HepG2 (cell line): ENCODE measurements around the gene OPRL1. TPM values are rescaled to one million over a fixed set of nuclear protein-coding genes. Genes with fewer than 3 reads are reported as not detected.
A peak's percentile ranks its signal among the peaks of the same experiment; 100 is the strongest.

Experiments
- ATF7 ChIP-seq, 2 experiments: fragments of 450-650 bp in 1 of 2; sonication (generic) in 1 of 2; formaldehyde crosslinking in 1 of 2; IDR thresholded peaks; 2 replicates each; pipeline versions ENCODE4 v1.4.0 to v1.6.1; 2016 to 2020; ENCODE audit warnings: antibody characterized with exemption in 1 of 2, mild to moderate bottlenecking in 1 of 2, missing genetic modification reagents in 1 of 2
- GTF2F1 ChIP-seq: fragments of 150-350 bp; IDR thresholded peaks from 2 replicates; pipeline ENCODE4 v1.6.1; 2014; ENCODE audit warnings: low read length
- RERE ChIP-seq: IDR thresholded peaks from 2 replicates; pipeline ENCODE4 v1.6.1; 2016; ENCODE audit warnings: low read depth, missing genetic modification reagents, missing compliant biosample characterization
- SMARCC2 ChIP-seq: fragments of 450-650 bp; IDR thresholded peaks from 2 replicates; pipeline ENCODE4 v1.6.1; 2017; ENCODE audit warnings: antibody characterized with exemption, mild to moderate bottlenecking
- STAT5B ChIP-seq: sonication (generic); formaldehyde crosslinking; IDR thresholded peaks from 2 replicates; pipeline ENCODE4 v1.4.0; 2020; ENCODE audit warnings: missing genetic modification reagents
- TCF12 ChIP-seq, 2 experiments: fragments of 450-650 bp in 1 of 2; sonication (generic) in 1 of 2; formaldehyde crosslinking in 1 of 2; IDR thresholded peaks; 2 replicates each; pipeline versions ENCODE4 v1.6.1 to v1.8.0; 2017 to 2022; ENCODE audit warnings: antibody characterized with exemption in 1 of 2, mild to moderate bottlenecking in 1 of 2, missing genetic modification reagents in 1 of 2, moderate library complexity in 1 of 2
- ZFAT ChIP-seq: sonication (generic); formaldehyde crosslinking; conservative IDR thresholded peaks from 2 replicates; pipeline ENCODE4 v1.8.1; 2023; ENCODE audit warnings: missing genetic modification reagents, inconsistent platforms
- ZNF407 ChIP-seq: sonication (generic); formaldehyde crosslinking; IDR thresholded peaks from one replicate; pipeline ENCODE4 v1.5.1; 2020; ENCODE audit warnings: mild to moderate bottlenecking, missing genetic modification reagents; ENCODE audit errors: not compliant biosample characterization
- ZNF572 ChIP-seq: sonication (generic); formaldehyde crosslinking; IDR thresholded peaks from 2 replicates; pipeline ENCODE4 v1.5.1; 2020; ENCODE audit warnings: mild to moderate bottlenecking, missing genetic modification reagents
- ZNF746 ChIP-seq: sonication (generic); formaldehyde crosslinking; IDR thresholded peaks from 2 replicates; pipeline ENCODE4 v1.8.0; 2022; ENCODE audit warnings: mild to moderate bottlenecking, missing genetic modification reagents
- ZSCAN20 ChIP-seq: sonication (generic); formaldehyde crosslinking; IDR thresholded peaks from 2 replicates; pipeline ENCODE4 v1.4.0; 2020; ENCODE audit warnings: missing genetic modification reagents, mild to moderate bottlenecking, borderline replicate concordance
- polyA plus RNA-seq, 8 experiments: library from polyadenylated mRNA; depleted of rRNA in 3 of 8; stranded (reverse) in 7 of 8; unstranded in 1 of 8; fragments of >200 nt; fragmentation: Illumina TruSeq in 4 of 8; extraction: Trizol in 4 of 8; gene quantifications; 2 replicates each; pipeline versions ENCODE4 v1.2.1 to v1.2.3, GENCODE V29; 2011 to 2016; ENCODE audit warnings: low read depth in 4 of 8, missing spikeins in 1 of 8, mixed read lengths in 1 of 8; ENCODE audit not compliant: insufficient read depth in 1 of 8
- total RNA-seq, 5 experiments: library from RNA; depleted of rRNA; stranded (reverse); fragments of >200 nt; fragmentation: Illumina TruSeq; extraction: Trizol; gene quantifications; 2 replicates each; pipeline ENCODE4 v1.2.3, GENCODE V29; 2016; ENCODE audit warnings: low read depth in 1 of 5
- TF ChIP-seq, protein P1 (sequence below): sonication (generic); formaldehyde crosslinking; IDR thresholded peaks from 2 replicates; pipeline ENCODE4 v1.5.1; 2020; ENCODE audit warnings: missing genetic modification reagents, mild to moderate bottlenecking, borderline replicate concordance

Gene OPRL1
- total and polyA plus RNA-seq, 2 of the 13 experiments (the other 11 are each of a cell fraction or from before 2014, with no cell fraction given) = 0.35 to 0.71 TPM

DNA sequence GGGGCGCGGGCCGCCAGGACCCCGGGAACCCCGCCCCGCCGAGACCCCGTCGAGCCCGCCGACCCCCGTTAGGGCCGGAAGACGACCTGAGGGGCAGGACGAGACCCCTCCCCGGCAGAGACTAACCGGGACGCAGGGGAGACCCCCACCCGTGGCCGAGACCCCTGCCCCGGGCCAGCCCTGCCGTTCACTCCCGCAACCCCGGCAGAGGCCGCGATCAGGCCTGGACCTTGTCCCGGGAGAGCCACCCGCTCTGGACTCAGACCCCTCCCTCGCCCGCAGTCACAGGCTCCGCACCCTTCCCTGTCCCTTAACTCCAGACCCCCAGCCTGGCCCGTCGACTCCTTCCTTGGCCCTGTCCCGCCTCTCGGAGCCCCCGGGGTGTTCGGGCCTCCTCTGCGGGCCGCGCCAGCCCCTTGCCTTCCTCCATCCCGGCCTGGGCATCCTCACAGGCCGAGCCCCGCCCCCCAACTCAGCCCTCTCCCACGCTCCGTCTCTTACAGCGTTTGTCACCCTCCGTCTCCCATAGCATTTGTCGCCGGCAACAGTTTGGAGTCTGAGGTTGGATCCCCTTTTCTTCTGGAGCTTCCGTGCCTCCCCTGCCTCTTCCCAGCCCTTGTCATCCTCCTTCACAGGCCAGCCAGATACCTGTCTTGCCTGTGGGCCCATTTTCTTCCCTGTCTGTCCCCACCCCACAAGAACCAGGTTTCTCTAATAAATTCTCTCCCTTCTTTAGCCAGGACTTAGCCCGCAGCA lies 16.3 kb upstream of the OPRL1 start (continued):
- TF ChIP-seq ZNF572 (CRISPR knock-in tag) (no peak), ATF7 (IDR thresholded peaks at IDR 0.05) (no peak), ATF7 (CRISPR knock-in tag; IDR thresholded peaks at IDR 0.05) (no peak), SMARCC2 (no peak), ZSCAN20 (no peak; the same call in none of the 2 replicates), RERE (CRISPR knock-in tag) (no peak), STAT5B (no peak), GTF2F1 (no peak), ZFAT (0 out of 2 replicates have a peak, but pooled peaks have one; percentile 1), TCF12 (IDR thresholded peaks at IDR 0.05) (no peak), TCF12 (CRISPR knock-in tag; IDR thresholded peaks at IDR 0.05) (no peak), ZNF407 (peak; percentile 76), ZNF746 (CRISPR knock-in tag) (no peak)
- TF ChIP-seq, protein P1, sequence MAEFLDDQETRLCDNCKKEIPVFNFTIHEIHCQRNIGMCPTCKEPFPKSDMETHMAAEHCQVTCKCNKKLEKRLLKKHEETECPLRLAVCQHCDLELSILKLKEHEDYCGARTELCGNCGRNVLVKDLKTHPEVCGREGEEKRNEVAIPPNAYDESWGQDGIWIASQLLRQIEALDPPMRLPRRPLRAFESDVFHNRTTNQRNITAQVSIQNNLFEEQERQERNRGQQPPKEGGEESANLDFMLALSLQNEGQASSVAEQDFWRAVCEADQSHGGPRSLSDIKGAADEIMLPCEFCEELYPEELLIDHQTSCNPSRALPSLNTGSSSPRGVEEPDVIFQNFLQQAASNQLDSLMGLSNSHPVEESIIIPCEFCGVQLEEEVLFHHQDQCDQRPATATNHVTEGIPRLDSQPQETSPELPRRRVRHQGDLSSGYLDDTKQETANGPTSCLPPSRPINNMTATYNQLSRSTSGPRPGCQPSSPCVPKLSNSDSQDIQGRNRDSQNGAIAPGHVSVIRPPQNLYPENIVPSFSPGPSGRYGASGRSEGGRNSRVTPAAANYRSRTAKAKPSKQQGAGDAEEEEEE (CRISPR knock-in tag) = no peak
